CD4-positive, alpha-beta T cell (primary cell): Measurements from ENCODE around the gene TUBA1B. TPM values are rescaled to one million over a fixed set of nuclear protein-coding genes. Genes with fewer than 3 reads are reported as not detected.

ENCODE experiments used
- ATAC-seq: fragments of 200-7000 bp; cut with Tn5 transposase; one replicate; pipeline ENCODE4 v1.10.0; 2022; ENCODE audit warnings: mild to moderate bottlenecking; ENCODE audit not compliant: poor library complexity
- CTCF ChIA-PET: fragments of 350-600 bp; sonication (Branson Sonifier 250); formaldehyde crosslinking; loops from one replicate; lab custom pipeline; 2021; ENCODE audit warnings: antibody characterized with exemption, inconsistent platforms; lab: Charles Lee
- POLR2A ChIA-PET: fragments of 350-600 bp; sonication (Branson Sonifier 250); formaldehyde crosslinking; loops from one replicate; lab custom pipeline; 2021; ENCODE audit warnings: antibody characterized with exemption, inconsistent platforms; lab: Charles Lee
- DNase-seq, 14 experiments: peaks; one replicate each; pipeline ENCODE4 v3.0.0-alpha.2; 2013 to 2020; ENCODE audit warnings: mixed read lengths in 2 of 14
- H3K27ac ChIP-seq, 2 donors: one replicate each; pipeline versions ENCODE4 v1.5.1 to v1.7.0; 2013; ENCODE audit warnings: low read length in 2 of 2, low read depth in 1 of 2, mild to moderate bottlenecking in 1 of 2
- H3K27me3 ChIP-seq, 2 experiments: 1 replicate in 1 of 2; 2 replicates in 1 of 2; pipeline versions ENCODE4 v1.6.1 to v1.7.0; 2013; ENCODE audit warnings: low read length in 2 of 2, control low read depth in 1 of 2, mild to moderate bottlenecking in 1 of 2, moderate library complexity in 1 of 2; ENCODE audit not compliant: insufficient read depth in 2 of 2, control insufficient read depth in 1 of 2
- H3K36me3 ChIP-seq: one replicate; pipeline ENCODE4 v1.6.1; 2013; ENCODE audit warnings: low read length, control low read depth; ENCODE audit not compliant: insufficient read depth
- H3K4me1 ChIP-seq: one replicate; pipeline ENCODE4 v1.6.1; 2013; ENCODE audit warnings: low read length, control low read depth; ENCODE audit not compliant: insufficient read depth
- H3K4me3 ChIP-seq: one replicate; pipeline ENCODE4 v1.5.1; 2013; ENCODE audit warnings: mild to moderate bottlenecking, low read length, moderate library complexity
- H3K9me3 ChIP-seq, 2 experiments: 1 replicate in 1 of 2; 2 replicates in 1 of 2; pipeline versions ENCODE4 v1.6.1 to v1.7.0; 2013; ENCODE audit warnings: low read length in 2 of 2, mild to moderate bottlenecking in 2 of 2, control low read depth in 1 of 2, moderate library complexity in 1 of 2; ENCODE audit not compliant: control insufficient read depth in 1 of 2, insufficient read depth in 1 of 2
- H3K27ac Mint-ChIP-seq: one replicate; pipeline ENCODE4 v1.8.0; 2020; ENCODE audit warnings: mixed read lengths
- H3K27me3 Mint-ChIP-seq: one replicate; pipeline ENCODE4 v1.8.0; 2021; ENCODE audit warnings: mixed read lengths
- H3K36me3 Mint-ChIP-seq: one replicate; pipeline ENCODE4 v1.8.0; 2021; ENCODE audit warnings: low read depth, mixed read lengths
- H3K4me1 Mint-ChIP-seq: one replicate; pipeline ENCODE4 v1.8.0; 2021; ENCODE audit warnings: low read depth, mixed read lengths
- H3K4me3 Mint-ChIP-seq: one replicate; pipeline ENCODE4 v1.8.0; 2020; ENCODE audit warnings: mild to moderate bottlenecking, mixed read lengths
- H3K9me3 Mint-ChIP-seq: one replicate; pipeline ENCODE4 v1.8.0; 2020; ENCODE audit warnings: mixed read lengths
- CTCF ChIP-seq: fragments of 200-600 bp; IDR thresholded peaks from one replicate; pipeline ENCODE4 v1.8.0; 2022; ENCODE audit warnings: antibody characterized with exemption, mild to moderate bottlenecking
- intact Hi-C, 2 experiments: fragments of 100-400 bp; cut with DNase I in 1 of 2; cut with micrococcal nuclease in 1 of 2; formaldehyde crosslinking; loops; one replicate each; pipeline versions ENCODE4 v1.15.1 to v1.9.0; 2023 to 2025; cut with DNase I, micrococcal nuclease
- total RNA-seq, 174 experiments: library from RNA in 2 of 174; stranded (reverse) in 2 of 174; gene quantifications; one replicate each; pipeline ENCODE4 v1.2.3 and lab custom pipeline; 2021 to 2026

Gene TUBA1B
- total RNA-seq, 2 experiments from 2014 or later: 116 to 120 TPM

GRCh38 chr12:49109641-49110463, 21.3 kb downstream of the TUBA1B start:
- Histone ChIP-seq H3K9me3 (no peaks in the 10 kb centered on the region), H3K27me3 (no peaks in the 10 kb centered on the region), H3K4me3 (peak overlapping the region; percentile 75), H3K4me1 (peaks cover 41% of the 10 kb centered on the region), H3K36me3 (peaks cover 24% of the 10 kb centered on the region), H3K27ac (peak overlapping the region; percentile 85 to 94)
- ATAC-seq (no peak), DNase-seq (peak in 7 of 14 experiments; percentile 16 to 54 (median 46))
- no peak for TF ChIP-seq CTCF
- ChIA-PET CTCF (interaction anchor here (0.8 to 4.9 kb wide), 9 partner anchors 10 to 597 kb away, joined by 3 to 38 read pairs (median 7); partner anchors contain the start of genes FMNL3, RHEBL1 and TUBA1B), POLR2A (interaction anchor here (0.6 to 8.9 kb wide), 18 partner anchors 10 to 632 kb away, joined by 3 to 178 read pairs (median 7); partner anchors contain the start of genes DDX23, DHH, RHEBL1 and SPATS2)
- peak overlapping the region; percentile 97 for H3K27ac Mint-ChIP-seq
- peaks cover 35% of the 10 kb centered on the region for H3K4me1 Mint-ChIP-seq
- peaks cover 45% of the 10 kb centered on the region for H3K36me3 Mint-ChIP-seq
- no peaks in the 10 kb centered on the region for H3K9me3 Mint-ChIP-seq
- H3K27me3 Mint-ChIP-seq: no peaks in the 10 kb centered on the region
- H3K4me3 Mint-ChIP-seq: peak overlapping the region; percentile 89
- intact Hi-C loops: loop anchor here (1.0 to 5.0 kb wide), 5 partner anchors 15 to 82 kb away; partner anchors contain the start of genes DHH (in 1 of the 2) and TUBA1B (in 1 of the 2)

DNA sequence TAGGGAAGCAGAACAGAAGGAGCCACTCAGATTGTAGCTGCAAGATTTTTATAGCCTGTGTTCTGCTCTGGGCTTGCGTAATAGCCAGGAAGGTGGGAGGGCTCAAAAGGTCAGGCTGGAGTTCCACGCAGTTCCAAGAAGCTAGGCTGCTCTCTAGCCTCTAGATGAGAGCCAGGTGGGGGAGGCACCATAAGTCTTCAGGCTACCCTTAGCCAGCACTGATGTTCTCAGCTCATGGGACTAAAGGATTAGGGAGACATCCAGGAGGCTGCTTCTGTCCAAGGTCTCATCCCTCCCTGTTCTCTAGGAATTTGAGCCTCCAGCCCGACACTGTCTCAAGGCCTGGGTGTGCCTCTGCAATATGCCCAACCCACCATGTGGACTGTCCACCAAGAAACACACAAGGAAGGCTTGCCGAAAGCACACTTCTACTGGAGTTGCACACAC, 22.2 kb downstream of the TUBA1B start:
- no peak for TF ChIP-seq CTCF
- Mint-ChIP-seq H3K9me3 (no peaks in the 10 kb centered on the region), H3K27ac (peak overlapping the region; percentile 97), H3K4me1 (peaks cover 35% of the 10 kb centered on the region), H3K36me3 (peaks cover 52% of the 10 kb centered on the region), H3K4me3 (peak overlapping the region; percentile 89), H3K27me3 (no peaks in the 10 kb centered on the region)
- CTCF ChIA-PET: interaction anchor here (0.6 to 4.9 kb wide), 9 partner anchors 10 to 1893 kb away, joined by 3 to 38 read pairs (median 7); partner anchors contain the start of genes FMNL3, RHEBL1 and TUBA1B
- ATAC-seq (no peak), DNase-seq (peak in 1 of 14 experiments; percentile 34)
- H3K27ac ChIP-seq: peak overlapping the region; percentile 1 to 31
- H3K27me3 ChIP-seq: no peaks in the 10 kb centered on the region
- peak overlapping the region; percentile 75 for H3K4me3 ChIP-seq
- intact Hi-C loops: no loop called here
- peaks cover 41% of the 10 kb centered on the region for H3K4me1 ChIP-seq
- H3K9me3 ChIP-seq: no peaks in the 10 kb centered on the region
- peaks cover 32% of the 10 kb centered on the region for H3K36me3 ChIP-seq
- POLR2A ChIA-PET: interaction anchor here (1.4 to 8.9 kb wide), 8 partner anchors 10 to 126 kb away, joined by 3 to 178 read pairs (median 26); partner anchors contain the start of genes DHH, TUBA1A and TUBA1B

GRCh38 chr12:49105504-49106084, 25.6 kb downstream of the TUBA1B start:
- Histone ChIP-seq H3K4me3 (no peak overlapping the region), H3K27me3 (no peaks in the 10 kb centered on the region), H3K4me1 (peaks cover 31% of the 10 kb centered on the region), H3K9me3 (no peaks in the 10 kb centered on the region), H3K36me3 (peaks cover 66% of the 10 kb centered on the region), H3K27ac (no peak overlapping the region)
- Mint-ChIP-seq H3K4me1 (peaks cover 27% of the 10 kb centered on the region), H3K9me3 (no peaks in the 10 kb centered on the region), H3K36me3 (peaks cover 84% of the 10 kb centered on the region), H3K4me3 (no peak overlapping the region), H3K27ac (no peak overlapping the region), H3K27me3 (no peaks in the 10 kb centered on the region)
- ATAC-seq (no peak), DNase-seq (no peak)
- ChIA-PET CTCF (interaction anchor here (0.6 to 1.3 kb wide), 3 partner anchors 13 to 27 kb away, joined by 3 to 4 read pairs (median 4); no protein-coding TSS in a partner anchor), POLR2A (interaction anchor here (0.6 to 8.9 kb wide), 4 partner anchors 11 to 659 kb away, joined by 3 to 178 read pairs (median 21); partner anchors contain the start of genes DHH, RHEBL1 and TUBA1B)
- no peak for TF ChIP-seq CTCF
- intact Hi-C loops: no loop called here
